Endothelial cell (in vitro differentiated cells): Measurements from ENCODE around the gene DCXR. TPM values are rescaled to one million over a fixed set of nuclear protein-coding genes. Genes with fewer than 3 reads are reported as not detected.

Experiments
- DNase-seq: peaks from one replicate; pipeline ENCODE4 v3.0.0; 2021; ENCODE audit warnings: low spot score
- H3K27ac Mint-ChIP-seq: one replicate; pipeline ENCODE4 v1.8.0; 2021; ENCODE audit warnings: mixed read lengths, inconsistent platforms; ENCODE audit not compliant: unreplicated experiment
- H3K27me3 Mint-ChIP-seq: one replicate; pipeline ENCODE4 v1.8.0; 2021; ENCODE audit warnings: mild to moderate bottlenecking, moderate library complexity, mixed read lengths, inconsistent platforms; ENCODE audit not compliant: unreplicated experiment
- H3K36me3 Mint-ChIP-seq: one replicate; pipeline ENCODE4 v1.8.0; 2021; ENCODE audit warnings: mild to moderate bottlenecking, low read depth, mixed read lengths, inconsistent platforms; ENCODE audit not compliant: unreplicated experiment
- H3K4me1 Mint-ChIP-seq: one replicate; pipeline ENCODE4 v1.8.0; 2021; ENCODE audit warnings: mild to moderate bottlenecking, mixed read lengths, inconsistent platforms; ENCODE audit not compliant: unreplicated experiment
- H3K4me3 Mint-ChIP-seq: one replicate; pipeline ENCODE4 v1.8.0; 2021; ENCODE audit warnings: mild to moderate bottlenecking, mixed read lengths, inconsistent platforms; ENCODE audit not compliant: unreplicated experiment
- H3K9me3 Mint-ChIP-seq: one replicate; pipeline ENCODE4 v1.8.0; 2021; ENCODE audit warnings: mixed read lengths, inconsistent platforms; ENCODE audit not compliant: unreplicated experiment
- total RNA-seq: library from RNA; stranded (reverse); fragmentation: NEBNext Ultra II Directional; extraction: Animal tissue kit (Norgen Biotek cat#: 25700); gene quantifications from one replicate; pipeline ENCODE4 v1.2.1, GENCODE V29; 2021; ENCODE audit not compliant: unreplicated experiment
- TF ChIP-seq, protein P1 (sequence below): fragments of 200-600 bp; sonication (generic); IDR thresholded peaks from one replicate; pipeline ENCODE4 v1.5.0; 2021; ENCODE audit warnings: antibody characterized with exemption; ENCODE audit not compliant: unreplicated experiment

DCXR gene
- total RNA-seq, 1 donor from 2014 or later = 30.8 TPM

DNA sequence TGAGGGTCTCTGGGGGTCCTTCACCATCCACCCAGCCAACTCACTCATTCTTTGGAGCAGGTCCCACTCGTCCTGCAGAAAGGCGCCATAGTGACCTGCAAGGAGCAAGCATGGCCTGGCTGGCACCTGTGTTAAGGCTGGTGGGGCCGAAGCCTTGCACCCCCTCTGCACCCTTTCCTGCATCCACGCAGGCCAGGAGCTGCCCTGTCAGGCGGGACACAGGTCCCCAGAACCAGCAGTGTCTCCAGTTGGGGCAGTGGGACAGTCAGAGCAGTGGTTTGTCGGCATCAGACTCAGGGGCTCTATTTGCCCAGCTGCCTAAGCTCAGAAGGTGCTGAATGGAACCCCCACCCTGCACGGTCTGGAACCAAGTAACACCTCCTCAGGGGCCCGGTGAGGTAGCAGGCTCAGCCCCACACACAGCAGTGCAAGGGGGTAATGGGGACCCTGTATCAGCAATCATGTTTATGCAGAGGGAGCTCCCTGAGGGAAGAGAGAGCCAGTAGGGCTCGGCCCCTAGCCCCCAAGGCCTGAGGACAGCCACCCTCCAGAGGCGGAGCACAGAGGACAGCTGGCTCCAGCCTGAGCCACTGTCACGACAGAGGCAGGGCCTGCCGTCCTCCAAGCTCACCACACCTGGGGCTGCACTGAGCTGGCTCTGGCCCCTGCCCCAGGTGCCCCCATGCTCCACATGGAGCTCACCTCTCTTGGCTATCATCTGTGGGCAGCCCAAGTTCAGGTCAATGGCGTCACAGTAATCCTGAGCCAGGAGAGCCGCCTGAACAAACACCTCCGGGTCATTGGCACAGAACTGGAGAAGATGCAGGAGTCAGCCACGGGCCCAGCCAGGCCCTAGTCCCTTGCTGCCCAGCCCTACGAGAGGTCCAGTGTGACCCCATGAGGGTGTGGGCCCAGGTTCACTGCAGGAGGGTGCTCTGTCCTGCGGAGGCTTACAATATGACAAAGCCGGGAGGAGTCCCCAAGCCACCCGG lies 26.2 kb upstream of the DCXR start:
- no peak for DNase-seq
- no peaks in the 10 kb centered on the region for H3K36me3 Mint-ChIP-seq
- no peaks in the 10 kb centered on the region for H3K9me3 Mint-ChIP-seq
- H3K27ac Mint-ChIP-seq = no peak overlapping the region
- H3K27me3 Mint-ChIP-seq = peaks cover 11% of the 10 kb centered on the region
- H3K4me3 Mint-ChIP-seq = peak overlapping the region; percentile 71
- H3K4me1 Mint-ChIP-seq = peaks cover 3% of the 10 kb centered on the region
- TF ChIP-seq, protein P1, sequence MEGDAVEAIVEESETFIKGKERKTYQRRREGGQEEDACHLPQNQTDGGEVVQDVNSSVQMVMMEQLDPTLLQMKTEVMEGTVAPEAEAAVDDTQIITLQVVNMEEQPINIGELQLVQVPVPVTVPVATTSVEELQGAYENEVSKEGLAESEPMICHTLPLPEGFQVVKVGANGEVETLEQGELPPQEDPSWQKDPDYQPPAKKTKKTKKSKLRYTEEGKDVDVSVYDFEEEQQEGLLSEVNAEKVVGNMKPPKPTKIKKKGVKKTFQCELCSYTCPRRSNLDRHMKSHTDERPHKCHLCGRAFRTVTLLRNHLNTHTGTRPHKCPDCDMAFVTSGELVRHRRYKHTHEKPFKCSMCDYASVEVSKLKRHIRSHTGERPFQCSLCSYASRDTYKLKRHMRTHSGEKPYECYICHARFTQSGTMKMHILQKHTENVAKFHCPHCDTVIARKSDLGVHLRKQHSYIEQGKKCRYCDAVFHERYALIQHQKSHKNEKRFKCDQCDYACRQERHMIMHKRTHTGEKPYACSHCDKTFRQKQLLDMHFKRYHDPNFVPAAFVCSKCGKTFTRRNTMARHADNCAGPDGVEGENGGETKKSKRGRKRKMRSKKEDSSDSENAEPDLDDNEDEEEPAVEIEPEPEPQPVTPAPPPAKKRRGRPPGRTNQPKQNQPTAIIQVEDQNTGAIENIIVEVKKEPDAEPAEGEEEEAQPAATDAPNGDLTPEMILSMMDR = no peak

- Mint-ChIP-seq H3K36me3 (no peaks in the 10 kb centered on the region), H3K4me3 (no peak overlapping the region), H3K9me3 (no peaks in the 10 kb centered on the region)
These were observed 25.5 kb upstream of the DCXR start for GRCh38 chr17:82062984-82063368.

DNA sequence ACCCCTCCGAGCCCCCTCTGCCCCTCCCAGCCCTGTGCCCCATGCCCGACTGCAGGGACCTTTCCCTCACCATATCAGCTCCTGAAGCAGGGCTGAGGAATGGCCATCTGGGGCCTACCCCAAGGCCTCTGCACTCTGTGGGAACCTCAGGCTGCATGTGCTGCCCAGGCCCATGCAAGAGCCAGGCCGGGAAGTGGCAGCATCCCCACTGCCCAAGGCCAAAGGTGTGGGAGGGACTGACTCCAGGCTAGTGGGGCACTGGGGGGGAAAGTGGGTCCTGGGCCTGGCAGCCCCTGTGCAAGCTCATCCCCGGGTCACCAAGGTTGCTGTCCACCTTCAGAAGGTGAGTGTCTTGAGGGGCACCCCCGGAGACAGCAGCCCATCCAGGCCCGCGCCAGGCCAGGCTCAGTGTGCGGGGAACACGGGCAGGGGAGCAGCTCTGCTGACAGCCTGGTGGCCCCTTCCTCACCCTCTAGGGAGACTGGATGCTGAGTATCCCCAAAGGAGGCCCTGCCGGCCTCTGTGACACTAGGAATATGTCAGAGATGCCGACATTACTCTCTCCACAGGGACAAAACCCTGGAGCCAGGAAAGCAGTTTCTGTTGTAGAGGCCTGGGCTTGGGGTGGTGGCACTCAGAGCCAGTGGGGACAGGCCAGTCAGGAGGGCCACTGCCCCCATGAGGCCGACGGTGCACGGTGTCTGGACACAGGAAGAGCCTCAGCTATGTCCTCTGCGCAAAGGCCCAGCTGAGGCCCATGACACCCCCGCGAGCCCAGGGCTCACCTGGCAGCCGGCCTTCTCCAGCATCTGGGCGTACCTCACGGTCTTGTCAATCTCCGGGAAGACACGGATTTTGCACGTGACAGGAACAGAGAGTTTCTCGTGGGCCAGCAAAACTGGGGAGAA lies 24.8 kb upstream of the DCXR start:
- peaks cover 3% of the 10 kb centered on the region for H3K4me1 Mint-ChIP-seq
- TF ChIP-seq, protein P1 = no peak
- no peak overlapping the region for H3K27ac Mint-ChIP-seq
- DNase-seq = no peak
- no peak overlapping the region for H3K4me3 Mint-ChIP-seq
- H3K9me3 Mint-ChIP-seq = no peaks in the 10 kb centered on the region
- peaks cover 13% of the 10 kb centered on the region for H3K27me3 Mint-ChIP-seq
- no peaks in the 10 kb centered on the region for H3K36me3 Mint-ChIP-seq

More at GRCh38 chr17:82062984-82063368, 25.5 kb upstream of the DCXR start:
- peaks cover 12% of the 10 kb centered on the region for H3K27me3 Mint-ChIP-seq
- no peak for DNase-seq
- H3K27ac Mint-ChIP-seq = no peak overlapping the region
- TF ChIP-seq, protein P1 = no peak
- H3K4me1 Mint-ChIP-seq = peaks cover 3% of the 10 kb centered on the region

DNA sequence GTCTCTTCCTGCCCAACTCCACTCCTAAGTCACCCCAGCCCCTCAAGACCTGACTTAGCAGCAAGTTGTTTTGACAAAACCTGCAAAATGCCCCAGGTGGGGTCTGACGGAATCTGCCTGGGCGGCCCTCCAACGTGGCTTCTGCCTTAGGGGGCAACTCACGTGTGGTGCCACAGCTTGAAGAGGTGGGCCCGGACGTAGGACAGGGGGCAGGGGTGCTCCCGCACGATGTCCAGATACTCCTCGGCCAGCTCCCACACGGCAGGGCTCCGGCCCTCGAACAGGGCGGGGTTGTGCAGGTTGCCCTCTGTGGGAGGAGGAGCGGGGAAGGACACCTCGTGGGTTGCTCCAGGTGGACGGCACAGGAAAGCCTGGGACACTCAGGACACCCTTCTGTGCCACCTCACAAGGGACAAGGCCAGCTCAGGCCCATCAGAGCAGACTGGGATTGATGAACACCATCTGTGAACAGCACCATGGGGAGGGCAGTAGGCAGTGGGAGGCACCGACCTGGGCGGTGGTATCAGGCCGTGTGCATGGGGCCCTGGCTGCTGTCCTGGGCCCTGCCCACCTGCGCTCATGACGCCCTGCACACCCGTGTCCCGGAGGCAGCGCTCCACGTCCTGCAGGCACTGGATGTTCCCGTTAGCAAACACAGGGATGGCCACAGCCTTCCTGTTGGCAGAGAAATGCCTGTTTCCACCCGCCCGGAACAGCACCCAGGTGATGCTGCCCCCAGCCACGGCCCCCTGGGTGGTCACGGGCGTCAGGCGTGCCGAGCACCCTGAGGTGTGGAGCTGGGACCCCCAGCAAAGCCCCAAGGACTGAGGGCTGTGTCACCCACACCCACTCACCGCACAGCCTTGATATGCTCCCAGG lies 23.8 kb upstream of the DCXR start:
- no peak for DNase-seq
- Mint-ChIP-seq H3K9me3 (no peaks in the 10 kb centered on the region), H3K36me3 (no peaks in the 10 kb centered on the region), H3K4me3 (no peak overlapping the region), H3K27me3 (peaks cover 4% of the 10 kb centered on the region), H3K27ac (no peak overlapping the region), H3K4me1 (peaks cover 2% of the 10 kb centered on the region)
- TF ChIP-seq, protein P1 = no peak
